HEK293T (cell line): ENCODE measurements around the gene TRIM37.

ENCODE experiments used
- CTCF ChIA-PET: fragments of 350-600 bp; formaldehyde crosslinking; extraction: SDS; loops from one replicate; lab custom pipeline; 2021; ENCODE audit warnings: antibody characterized with exemption, inconsistent platforms; lab: Yijun Ruan, JAX
- POLR2A ChIA-PET: fragments of 350-600 bp; formaldehyde crosslinking; extraction: SDS; loops from one replicate; lab custom pipeline; 2020; ENCODE audit warnings: antibody characterized with exemption, inconsistent platforms; lab: Yijun Ruan, JAX
- DNase-seq: peaks from one replicate; pipeline ENCODE4 v3.0.0; 2012; ENCODE audit warnings: mixed read lengths; ENCODE audit errors: extremely low spot score
- ARNT ChIP-seq: fragments of 450-650 bp; IDR thresholded peaks from 2 replicates; pipeline ENCODE4 v1.6.1; 2017; ENCODE audit warnings: mild to moderate bottlenecking
- BHLHE40 ChIP-seq: fragments of 450-650 bp; IDR thresholded peaks from 2 replicates; pipeline ENCODE4 v1.6.1; 2016; ENCODE audit warnings: mild to moderate bottlenecking, moderate library complexity, borderline replicate concordance
- CTBP1 ChIP-seq: fragments of 450-650 bp; IDR thresholded peaks from 2 replicates; pipeline ENCODE4 v1.6.1; 2016; ENCODE audit warnings: borderline replicate concordance
- ELF4 ChIP-seq: fragments of 450-650 bp; IDR thresholded peaks from 2 replicates; pipeline ENCODE4 v1.6.1; 2017; ENCODE audit warnings: antibody characterized with exemption
- FOXA1 ChIP-seq: fragments of 450-650 bp; IDR thresholded peaks from 2 replicates; pipeline ENCODE4 v1.6.1; 2016; ENCODE audit warnings: mild to moderate bottlenecking
- FOXK2 ChIP-seq: fragments of 450-650 bp; IDR thresholded peaks from 2 replicates; pipeline ENCODE4 v1.6.1; 2016; ENCODE audit warnings: mild to moderate bottlenecking
- FOXM1 ChIP-seq: fragments of 450-650 bp; IDR thresholded peaks from 2 replicates; pipeline ENCODE4 v1.6.1; 2017; ENCODE audit warnings: mild to moderate bottlenecking, borderline replicate concordance
- HDGF ChIP-seq: fragments of 450-650 bp; IDR thresholded peaks from 2 replicates; pipeline ENCODE4 v1.6.1; 2017; ENCODE audit warnings: antibody characterized with exemption, borderline replicate concordance
- L3MBTL2 ChIP-seq: fragments of 450-650 bp; conservative IDR thresholded peaks from 2 replicates; pipeline ENCODE4 v1.6.1; 2016; ENCODE audit warnings: mild to moderate bottlenecking
- LEF1 ChIP-seq: fragments of 450-650 bp; IDR thresholded peaks from 2 replicates; pipeline ENCODE4 v1.6.1; 2017; ENCODE audit warnings: mild to moderate bottlenecking, borderline replicate concordance
- NFRKB ChIP-seq: fragments of 450-650 bp; IDR thresholded peaks from 2 replicates; pipeline ENCODE4 v1.6.1; 2016; ENCODE audit warnings: mild to moderate bottlenecking, moderate library complexity
- PKNOX1 ChIP-seq: fragments of 450-650 bp; IDR thresholded peaks from 2 replicates; pipeline ENCODE4 v1.6.1; 2016
- SP1 ChIP-seq: fragments of 450-650 bp; IDR thresholded peaks from 2 replicates; pipeline ENCODE4 v1.6.1; 2017
- SUZ12 ChIP-seq: fragments of 450-650 bp; IDR thresholded peaks from 2 replicates; pipeline ENCODE4 v1.6.1; 2016; ENCODE audit warnings: mild to moderate bottlenecking
- TARDBP ChIP-seq: fragments of 450-650 bp; IDR thresholded peaks from 2 replicates; pipeline ENCODE4 v1.6.1; 2016
- ZNF384 ChIP-seq: fragments of 450-650 bp; IDR thresholded peaks from 2 replicates; pipeline ENCODE4 v1.6.1; 2016

TRIM37 gene

GRCh38 chr17:58999500-58999899 is 107.2 kb downstream of the TRIM37 start:
- no peak for DNase-seq
- ChIA-PET CTCF (no interaction called here), POLR2A (no interaction called here)
- TF ChIP-seq ARNT (no peak), TARDBP (no peak), FOXK2 (no peak), PKNOX1 (no peak), LEF1 (no peak), L3MBTL2 (no peak), FOXA1 (no peak)

GRCh38 chr17:58998871-58999270 is 107.8 kb downstream of the TRIM37 start:
- ChIA-PET CTCF (no interaction called here), POLR2A (no interaction called here)
- TF ChIP-seq FOXA1, result no peak
- no peak for TF ChIP-seq LEF1
- TF ChIP-seq SP1, result no peak
- TF ChIP-seq ARNT, result no peak
- TF ChIP-seq HDGF, result no peak
- no peak for TF ChIP-seq ELF4
- TF ChIP-seq L3MBTL2, result no peak
- no peak for TF ChIP-seq TARDBP
- TF ChIP-seq CTBP1, result no peak
- no peak for TF ChIP-seq PKNOX1
- no peak for TF ChIP-seq FOXK2
- TF ChIP-seq BHLHE40, result no peak
- TF ChIP-seq FOXM1, result no peak
- no peak for TF ChIP-seq ZNF384
- no peak for TF ChIP-seq NFRKB
- TF ChIP-seq SUZ12, result no peak
- DNase-seq, result no peak

- ChIA-PET POLR2A (no interaction called here), CTCF (no interaction called here)
- no peak for TF ChIP-seq SUZ12
- TF ChIP-seq NFRKB, result no peak
- no peak for TF ChIP-seq LEF1
- no peak for TF ChIP-seq TARDBP
- no peak for TF ChIP-seq SP1
- TF ChIP-seq ARNT, result no peak
- TF ChIP-seq PKNOX1, result no peak
- no peak for TF ChIP-seq L3MBTL2
- TF ChIP-seq ZNF384, result no peak
- TF ChIP-seq CTBP1, result no peak
- no peak for TF ChIP-seq ELF4
- no peak for TF ChIP-seq HDGF
- TF ChIP-seq FOXK2, result no peak
- no peak for DNase-seq
Observed at GRCh38 chr17:58997756-58998553, 108.7 kb downstream of the TRIM37 start.

- TF ChIP-seq ZNF384 (no peak), NFRKB (no peak), PKNOX1 (no peak), HDGF (no peak), LEF1 (no peak), FOXM1 (no peak), SUZ12 (no peak), SP1 (no peak), L3MBTL2 (no peak), TARDBP (no peak)
- CTCF ChIA-PET, result interaction anchor here (0.6 kb wide), 2 partner anchors 34 to 249 kb away, joined by 4 to 10 read pairs; no protein-coding TSS in a partner anchor
- POLR2A ChIA-PET, result no interaction called here
- DNase-seq, result no peak
Observed at GRCh38 chr17:58996968-58997367, 109.7 kb downstream of the TRIM37 start.

GRCh38 chr17:58995247-58995940 is 111.3 kb downstream of the TRIM37 start:
- POLR2A ChIA-PET, result no interaction called here
- CTCF ChIA-PET, result interaction anchor here (0.7 kb wide), 1 partner anchor 1333 kb away, joined by 3 read pairs; no protein-coding TSS in a partner anchor
- TF ChIP-seq FOXA1 (no peak), LEF1 (no peak), NFRKB (no peak), TARDBP (no peak), HDGF (no peak), BHLHE40 (no peak), SUZ12 (no peak), ARNT (no peak), SP1 (no peak), CTBP1 (no peak), ZNF384 (no peak), FOXK2 (no peak), L3MBTL2 (no peak), FOXM1 (no peak), ELF4 (no peak)
- no peak for DNase-seq
